HL-60 (cell line): ENCODE results near the gene AKNA.

Source experiments
- GABPA ChIP-seq: IDR thresholded peaks from 2 replicates; pipeline ENCODE4 v1.6.1; 2012; ENCODE audit warnings: low read depth
- POLR2AphosphoS5 ChIP-seq: IDR thresholded peaks from 2 replicates; pipeline ENCODE4 v1.6.1; 2012; ENCODE audit warnings: low read depth
- REST ChIP-seq: IDR thresholded peaks from 2 replicates; pipeline ENCODE4 v1.6.1; 2012; ENCODE audit warnings: low read depth; ENCODE audit not compliant: insufficient replicate concordance
- SPI1 ChIP-seq: IDR thresholded peaks from 2 replicates; pipeline ENCODE4 v1.6.1; 2012; ENCODE audit warnings: low read depth, mild to moderate bottlenecking, borderline replicate concordance
- TF ChIP-seq, protein P1 (sequence below): IDR thresholded peaks from one replicate; pipeline ENCODE4 v1.5.1; 2011; ENCODE audit warnings: low read length, control low read depth, inconsistent platforms; ENCODE audit not compliant: insufficient read depth

DNA sequence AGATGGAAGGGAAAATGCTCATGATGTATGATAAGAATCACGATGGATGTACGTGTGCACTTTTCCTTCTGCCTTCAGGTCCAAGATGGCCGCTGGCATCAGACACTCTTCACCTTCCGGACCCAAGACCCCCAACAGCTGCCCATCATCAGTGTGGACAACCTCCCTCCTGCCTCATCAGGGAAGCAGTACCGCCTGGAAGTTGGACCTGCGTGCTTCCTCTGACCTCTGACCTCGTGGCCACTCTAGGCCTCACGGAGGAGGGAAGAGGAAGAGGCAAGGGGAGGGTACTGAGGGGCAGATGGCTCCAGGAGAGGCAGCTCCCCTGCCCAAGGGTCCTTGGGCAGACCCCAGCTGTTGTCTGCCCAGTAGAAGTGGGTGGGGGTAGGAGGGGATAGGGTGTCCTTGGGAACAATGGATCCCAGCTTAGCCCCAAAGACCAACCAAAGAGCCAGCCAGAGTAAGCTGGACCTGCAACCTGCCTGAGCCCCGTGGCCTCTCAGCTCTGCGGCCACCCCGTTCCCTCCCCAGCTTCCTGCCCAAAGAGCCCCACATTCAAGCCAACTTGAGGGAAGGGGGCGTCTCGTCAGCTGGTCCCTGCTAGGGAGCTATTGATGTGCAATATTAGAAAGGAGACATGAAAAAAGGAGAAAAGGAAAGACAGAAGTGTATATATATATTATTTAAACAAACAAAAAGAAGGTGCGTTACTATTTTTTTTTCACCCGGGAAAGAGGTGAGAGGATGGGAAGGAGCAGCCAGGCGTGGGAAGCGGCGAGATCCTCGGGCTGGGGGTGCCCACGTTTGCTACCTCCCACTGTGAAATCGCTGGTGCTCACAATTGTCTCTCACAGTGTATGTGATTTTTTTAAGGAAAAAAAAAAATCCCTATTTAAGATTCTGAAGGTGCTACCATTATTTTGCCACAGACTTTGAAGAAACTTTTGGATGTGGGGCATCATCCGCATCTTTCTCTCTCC is 77.0 kb downstream of the AKNA start:
- TF ChIP-seq, protein P1, sequence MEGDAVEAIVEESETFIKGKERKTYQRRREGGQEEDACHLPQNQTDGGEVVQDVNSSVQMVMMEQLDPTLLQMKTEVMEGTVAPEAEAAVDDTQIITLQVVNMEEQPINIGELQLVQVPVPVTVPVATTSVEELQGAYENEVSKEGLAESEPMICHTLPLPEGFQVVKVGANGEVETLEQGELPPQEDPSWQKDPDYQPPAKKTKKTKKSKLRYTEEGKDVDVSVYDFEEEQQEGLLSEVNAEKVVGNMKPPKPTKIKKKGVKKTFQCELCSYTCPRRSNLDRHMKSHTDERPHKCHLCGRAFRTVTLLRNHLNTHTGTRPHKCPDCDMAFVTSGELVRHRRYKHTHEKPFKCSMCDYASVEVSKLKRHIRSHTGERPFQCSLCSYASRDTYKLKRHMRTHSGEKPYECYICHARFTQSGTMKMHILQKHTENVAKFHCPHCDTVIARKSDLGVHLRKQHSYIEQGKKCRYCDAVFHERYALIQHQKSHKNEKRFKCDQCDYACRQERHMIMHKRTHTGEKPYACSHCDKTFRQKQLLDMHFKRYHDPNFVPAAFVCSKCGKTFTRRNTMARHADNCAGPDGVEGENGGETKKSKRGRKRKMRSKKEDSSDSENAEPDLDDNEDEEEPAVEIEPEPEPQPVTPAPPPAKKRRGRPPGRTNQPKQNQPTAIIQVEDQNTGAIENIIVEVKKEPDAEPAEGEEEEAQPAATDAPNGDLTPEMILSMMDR, result no peak
- TF ChIP-seq POLR2AphosphoS5, result no peak
- TF ChIP-seq REST, result no peak
- no peak for TF ChIP-seq GABPA
- TF ChIP-seq SPI1, result no peak
